HepG2 (cell line): ENCODE data around the gene FAT1. TPM values are rescaled to one million over a fixed set of nuclear protein-coding genes. Genes with fewer than 3 reads are reported as not detected.
A peak's percentile ranks its signal among the peaks of the same experiment; 100 is the strongest.

Experiments
- GLI4 ChIP-seq: sonication (generic); formaldehyde crosslinking; IDR thresholded peaks from 2 replicates; pipeline ENCODE4 v1.5.1; 2020; ENCODE audit warnings: missing genetic modification reagents, mild to moderate bottlenecking, moderate library complexity, borderline replicate concordance
- HNF1B ChIP-seq: sonication (generic); formaldehyde crosslinking; IDR thresholded peaks from 2 replicates; pipeline ENCODE4 v1.5.1; 2020; ENCODE audit warnings: mild to moderate bottlenecking, moderate library complexity, missing genetic modification reagents
- MIER3 ChIP-seq: IDR thresholded peaks from 2 replicates; pipeline ENCODE4 v1.6.1; 2016; ENCODE audit warnings: missing compliant biosample characterization, borderline replicate concordance
- NONO ChIP-seq, 2 experiments: fragments of 450-650 bp in 1 of 2; sonication (generic) in 1 of 2; formaldehyde crosslinking in 1 of 2; IDR thresholded peaks in 1 of 2; conservative IDR thresholded peaks in 1 of 2; 2 replicates each; pipeline versions ENCODE4 v1.6.1 to v1.8.0; 2017 to 2022; ENCODE audit warnings: mild to moderate bottlenecking in 1 of 2, missing genetic modification reagents in 1 of 2, moderate library complexity in 1 of 2
- PHB2 ChIP-seq: fragments of 450-650 bp; IDR thresholded peaks from 2 replicates; pipeline ENCODE4 v1.6.1; 2018; ENCODE audit not compliant: partially characterized antibody
- RERE ChIP-seq: IDR thresholded peaks from 2 replicates; pipeline ENCODE4 v1.6.1; 2016; ENCODE audit warnings: low read depth, missing genetic modification reagents, missing compliant biosample characterization
- SRY ChIP-seq: sonication (generic); formaldehyde crosslinking; IDR thresholded peaks from 2 replicates; pipeline ENCODE4 v1.8.0; 2022; ENCODE audit warnings: mild to moderate bottlenecking, missing genetic modification reagents
- U2AF1 ChIP-seq: fragments of 200-400 bp; formaldehyde crosslinking; optimal IDR thresholded peaks from 2 replicates; pipeline ENCODE3; 2017; ENCODE audit warnings: mild to moderate bottlenecking, low read depth, low read length
- ZBTB44 ChIP-seq: sonication (generic); formaldehyde crosslinking; IDR thresholded peaks from 2 replicates; pipeline ENCODE4 v1.4.0; 2020; ENCODE audit warnings: missing genetic modification reagents
- ZNF142 ChIP-seq: sonication (generic); formaldehyde crosslinking; IDR thresholded peaks from 2 replicates; pipeline ENCODE4 v1.4.0; 2020; ENCODE audit warnings: missing genetic modification reagents
- ZNF260 ChIP-seq: sonication (generic); formaldehyde crosslinking; IDR thresholded peaks from 2 replicates; pipeline ENCODE4 v1.4.0; 2020; ENCODE audit warnings: missing genetic modification reagents, low read depth, mild to moderate bottlenecking, borderline replicate concordance
- ZNF34 ChIP-seq: sonication (generic); formaldehyde crosslinking; IDR thresholded peaks from 2 replicates; pipeline ENCODE4 v1.4.0; 2020; ENCODE audit warnings: mild to moderate bottlenecking, missing genetic modification reagents, borderline replicate concordance
- ZSCAN21 ChIP-seq: sonication (generic); formaldehyde crosslinking; IDR thresholded peaks from 2 replicates; pipeline ENCODE4 v1.8.0; 2022; ENCODE audit warnings: mild to moderate bottlenecking, missing genetic modification reagents, moderate library complexity, borderline replicate concordance
- polyA plus RNA-seq, 8 experiments: library from polyadenylated mRNA; depleted of rRNA in 3 of 8; stranded (reverse) in 7 of 8; unstranded in 1 of 8; fragments of >200 nt; fragmentation: Illumina TruSeq in 4 of 8; extraction: Trizol in 4 of 8; gene quantifications; 2 replicates each; pipeline versions ENCODE4 v1.2.1 to v1.2.3, GENCODE V29; 2011 to 2016; ENCODE audit warnings: low read depth in 4 of 8, missing spikeins in 1 of 8, mixed read lengths in 1 of 8; ENCODE audit not compliant: insufficient read depth in 1 of 8
- total RNA-seq, 5 experiments: library from RNA; depleted of rRNA; stranded (reverse); fragments of >200 nt; fragmentation: Illumina TruSeq; extraction: Trizol; gene quantifications; 2 replicates each; pipeline ENCODE4 v1.2.3, GENCODE V29; 2016; ENCODE audit warnings: low read depth in 1 of 5

FAT1 gene
- total and polyA plus RNA-seq, 2 of the 13 experiments (the other 11 are each of a cell fraction or from before 2014, with no cell fraction given) = 185 to 216 TPM

GRCh38 chr4:186749611-186750281 lies 26.1 kb upstream of the FAT1 start (continued):
- TF ChIP-seq ZSCAN21 (CRISPR knock-in tag) (peak; percentile 25; the same call in 1 of the 2 replicates), ZNF142 (CRISPR knock-in tag) (no peak), RERE (CRISPR knock-in tag) (no peak), PHB2 (no peak), NONO (IDR thresholded peaks at IDR 0.05) (no peak), NONO (CRISPR knock-in tag; conservative IDR thresholded peaks at IDR 0.05) (no peak), U2AF1 (no peak), ZBTB44 (CRISPR knock-in tag) (no peak), HNF1B (CRISPR knock-in tag) (peak; percentile 62), MIER3 (no peak), GLI4 (CRISPR knock-in tag) (no peak), ZNF260 (CRISPR knock-in tag) (no peak), SRY (CRISPR knock-in tag) (peak; percentile 60; the same call in 1 of the 2 replicates), ZNF34 (CRISPR knock-in tag) (no peak)
